Activated CD4-positive, alpha-beta T cell treated with anti-CD3 and anti-CD28 coated beads for 4 hours (primary cell): Measurements from ENCODE around the gene TUNAR.

Source experiments
- DNase-seq, 2 donors: peaks; one replicate each; pipeline ENCODE4 v3.0.0-alpha.2; 2020

Gene TUNAR

GRCh38 chr14:95876761-95877538 is at the start of gene TUNAR:
TUNAR (plus strand) TSS chr14:95876832.
- DNase-seq = no peak

GRCh38 chr14:95828649-95829265 is 47.9 kb upstream of the TUNAR start:
- DNase-seq = no peak

GRCh38 chr14:95829321-95829720 is 47.3 kb upstream of the TUNAR start:
- DNase-seq = no peak

GRCh38 chr14:95830386-95830785 is 46.2 kb upstream of the TUNAR start:
- DNase-seq = no peak

- no peak for DNase-seq
Measured at GRCh38 chr14:95831041-95831440, 45.6 kb upstream of the TUNAR start.

GRCh38 chr14:95831468-95831867 is 45.2 kb upstream of the TUNAR start:
- no peak for DNase-seq

GRCh38 chr14:95832012-95832411 is 44.6 kb upstream of the TUNAR start:
- DNase-seq = no peak

- no peak for DNase-seq
Measured at GRCh38 chr14:95833429-95833828, 43.2 kb upstream of the TUNAR start.

- no peak for DNase-seq
Measured at GRCh38 chr14:95834496-95834895, 42.1 kb upstream of the TUNAR start.

GRCh38 chr14:95835121-95835730 is 41.4 kb upstream of the TUNAR start:
- DNase-seq = no peak

GRCh38 chr14:95838862-95839261 is 37.8 kb upstream of the TUNAR start:
- no peak for DNase-seq

GRCh38 chr14:95840094-95840700 is 36.4 kb upstream of the TUNAR start:
- no peak for DNase-seq

GRCh38 chr14:95841668-95842067 is 35.0 kb upstream of the TUNAR start:
- no peak for DNase-seq

GRCh38 chr14:95849761-95850160 is 26.9 kb upstream of the TUNAR start:
- DNase-seq = no peak

GRCh38 chr14:95850429-95850828 is 26.2 kb upstream of the TUNAR start:
- no peak for DNase-seq

GRCh38 chr14:95855606-95856005 is 21.0 kb upstream of the TUNAR start:
- no peak for DNase-seq

GRCh38 chr14:95857275-95857674 is 19.4 kb upstream of the TUNAR start:
- no peak for DNase-seq

- no peak for DNase-seq
Measured at GRCh38 chr14:95858893-95859292, 17.7 kb upstream of the TUNAR start.

- no peak for DNase-seq
Measured at GRCh38 chr14:95862243-95862642, 14.4 kb upstream of the TUNAR start.

GRCh38 chr14:95863295-95863694 is 13.3 kb upstream of the TUNAR start:
- DNase-seq = no peak

GRCh38 chr14:95869776-95870175 is 6.9 kb upstream of the TUNAR start:
- no peak for DNase-seq

GRCh38 chr14:95870772-95871171 is 5.9 kb upstream of the TUNAR start:
- DNase-seq = no peak

GRCh38 chr14:95871531-95871930 is 5.1 kb upstream of the TUNAR start:
- no peak for DNase-seq

- DNase-seq = no peak
Measured at GRCh38 chr14:95872777-95873176, 3.9 kb upstream of the TUNAR start.
